ENCODE measurements around the gene SLC12A2. TPM values are rescaled to one million over a fixed set of nuclear protein-coding genes. Genes with fewer than 3 reads are reported as not detected.

The SLC12A2 gene
- total RNA-seq, 4 donors from 2014 or later = 21.9 to 78.6 (median 22.2) TPM

DNA sequence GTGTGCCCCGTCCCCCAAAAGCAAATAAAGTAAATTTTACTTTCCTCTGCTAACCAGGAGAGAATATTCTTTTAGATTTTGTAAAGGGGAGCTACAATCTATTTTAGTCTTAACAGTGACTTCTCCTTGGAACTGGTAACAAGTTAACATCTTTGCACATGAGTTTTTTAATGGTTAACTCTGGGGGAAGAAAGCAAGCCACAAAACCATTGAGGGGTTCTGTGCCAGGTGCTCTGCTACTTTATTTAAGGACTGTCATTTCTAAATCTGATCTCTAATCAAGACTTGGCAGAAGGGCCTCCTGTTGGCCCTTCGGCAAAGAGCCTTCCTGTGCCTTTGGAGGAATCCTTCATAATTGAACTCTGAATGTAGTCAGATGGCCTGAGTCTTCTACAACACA, 153.4 kb downstream of the SLC12A2 start:
- H3K4me1 ChIP-seq = no peaks in the 10 kb centered on the region
- no peak for DNase-seq
- no peaks in the 10 kb centered on the region for H3K36me3 ChIP-seq
- intact Hi-C loops (cut with DNase I; ENCODE audit: low total_unique reads) = no loop called here
- no peaks in the 10 kb centered on the region for H3K9me3 ChIP-seq
- H3K4me3 ChIP-seq = no peak overlapping the region
- H3K27me3 ChIP-seq = no peaks in the 10 kb centered on the region
- peak overlapping the region; percentile 48 to 65 for H3K27ac ChIP-seq
- no peak for TF ChIP-seq POLR2A (IDR thresholded peaks at IDR 0.05)
- TF ChIP-seq, protein P1, sequence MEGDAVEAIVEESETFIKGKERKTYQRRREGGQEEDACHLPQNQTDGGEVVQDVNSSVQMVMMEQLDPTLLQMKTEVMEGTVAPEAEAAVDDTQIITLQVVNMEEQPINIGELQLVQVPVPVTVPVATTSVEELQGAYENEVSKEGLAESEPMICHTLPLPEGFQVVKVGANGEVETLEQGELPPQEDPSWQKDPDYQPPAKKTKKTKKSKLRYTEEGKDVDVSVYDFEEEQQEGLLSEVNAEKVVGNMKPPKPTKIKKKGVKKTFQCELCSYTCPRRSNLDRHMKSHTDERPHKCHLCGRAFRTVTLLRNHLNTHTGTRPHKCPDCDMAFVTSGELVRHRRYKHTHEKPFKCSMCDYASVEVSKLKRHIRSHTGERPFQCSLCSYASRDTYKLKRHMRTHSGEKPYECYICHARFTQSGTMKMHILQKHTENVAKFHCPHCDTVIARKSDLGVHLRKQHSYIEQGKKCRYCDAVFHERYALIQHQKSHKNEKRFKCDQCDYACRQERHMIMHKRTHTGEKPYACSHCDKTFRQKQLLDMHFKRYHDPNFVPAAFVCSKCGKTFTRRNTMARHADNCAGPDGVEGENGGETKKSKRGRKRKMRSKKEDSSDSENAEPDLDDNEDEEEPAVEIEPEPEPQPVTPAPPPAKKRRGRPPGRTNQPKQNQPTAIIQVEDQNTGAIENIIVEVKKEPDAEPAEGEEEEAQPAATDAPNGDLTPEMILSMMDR (IDR thresholded peaks at IDR 0.05) = no peak

DNA sequence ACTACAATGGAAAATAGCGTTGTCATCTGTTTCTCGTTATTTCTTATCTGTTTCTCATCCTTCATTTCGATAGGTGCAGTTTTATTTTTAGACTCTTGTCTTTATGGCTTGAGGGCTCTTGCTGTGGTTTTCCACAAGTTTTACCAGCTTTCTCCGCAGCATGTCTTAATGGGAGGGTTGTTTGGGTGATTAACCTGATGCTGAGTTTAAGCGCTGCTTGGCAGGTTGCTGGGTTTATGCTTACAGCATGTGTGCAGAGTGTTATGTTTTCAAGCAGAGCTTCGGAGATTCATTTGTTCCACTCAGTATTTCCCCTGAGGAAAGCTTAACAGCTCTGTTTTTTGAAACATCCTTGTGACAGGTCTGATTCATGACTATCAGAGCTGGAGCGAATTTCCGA, 154.0 kb downstream of the SLC12A2 start:
- H3K4me1 ChIP-seq = no peaks in the 10 kb centered on the region
- no peaks in the 10 kb centered on the region for H3K9me3 ChIP-seq
- intact Hi-C loops (cut with DNase I; ENCODE audit: low total_unique reads) = no loop called here
- no peaks in the 10 kb centered on the region for H3K36me3 ChIP-seq
- no peaks in the 10 kb centered on the region for H3K27me3 ChIP-seq
- H3K4me3 ChIP-seq = no peak overlapping the region
- peak overlapping the region; percentile 48 to 65 for H3K27ac ChIP-seq
- no peak for TF ChIP-seq POLR2A (IDR thresholded peaks at IDR 0.05)
- TF ChIP-seq, protein P1 (IDR thresholded peaks at IDR 0.05) = no peak
- DNase-seq = peak; percentile 36 to 47

All from uterus (tissue), 4 donors.